RWPE1 (cell line): ENCODE measurements around the gene TMEM198.

ENCODE experiments used
- CTCF ChIA-PET: fragments of 350-600 bp; sonication (Branson Sonifier 250); formaldehyde crosslinking; extraction: SDS; loops from one replicate; lab custom pipeline; 2021; lab: Yijun Ruan, JAX
- POLR2A ChIA-PET: fragments of 400-600 bp; formaldehyde crosslinking; extraction: SDS; loops from one replicate; lab custom pipeline; 2020; ENCODE audit warnings: antibody characterized with exemption; ENCODE audit not compliant: low non-redundant PET; lab: Yijun Ruan, JAX
- DNase-seq: peaks from one replicate; pipeline ENCODE4 v3.0.0; 2012; ENCODE audit warnings: low spot score
- H3K27ac ChIP-seq: fragments of 450-650 bp; 2 replicates; pipeline ENCODE4 v1.5.1; 2017
- TF ChIP-seq, protein P1 (sequence below): fragments of 450-650 bp; conservative IDR thresholded peaks from 2 replicates; pipeline ENCODE4 v1.5.1; 2017; ENCODE audit warnings: low read depth, mild to moderate bottlenecking

The TMEM198 gene

GRCh38 chr2:219513787-219514186 lies 30.0 kb upstream of the TMEM198 start:
- TF ChIP-seq, protein P1, sequence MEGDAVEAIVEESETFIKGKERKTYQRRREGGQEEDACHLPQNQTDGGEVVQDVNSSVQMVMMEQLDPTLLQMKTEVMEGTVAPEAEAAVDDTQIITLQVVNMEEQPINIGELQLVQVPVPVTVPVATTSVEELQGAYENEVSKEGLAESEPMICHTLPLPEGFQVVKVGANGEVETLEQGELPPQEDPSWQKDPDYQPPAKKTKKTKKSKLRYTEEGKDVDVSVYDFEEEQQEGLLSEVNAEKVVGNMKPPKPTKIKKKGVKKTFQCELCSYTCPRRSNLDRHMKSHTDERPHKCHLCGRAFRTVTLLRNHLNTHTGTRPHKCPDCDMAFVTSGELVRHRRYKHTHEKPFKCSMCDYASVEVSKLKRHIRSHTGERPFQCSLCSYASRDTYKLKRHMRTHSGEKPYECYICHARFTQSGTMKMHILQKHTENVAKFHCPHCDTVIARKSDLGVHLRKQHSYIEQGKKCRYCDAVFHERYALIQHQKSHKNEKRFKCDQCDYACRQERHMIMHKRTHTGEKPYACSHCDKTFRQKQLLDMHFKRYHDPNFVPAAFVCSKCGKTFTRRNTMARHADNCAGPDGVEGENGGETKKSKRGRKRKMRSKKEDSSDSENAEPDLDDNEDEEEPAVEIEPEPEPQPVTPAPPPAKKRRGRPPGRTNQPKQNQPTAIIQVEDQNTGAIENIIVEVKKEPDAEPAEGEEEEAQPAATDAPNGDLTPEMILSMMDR, result no peak
- DNase-seq, result no peak
- ChIA-PET POLR2A (no interaction called here), CTCF (interaction anchor here (0.6 to 1.5 kb wide), 3 partner anchors 12 to 17 kb away, joined by 3 to 6 read pairs (median 3); no protein-coding TSS in a partner anchor)
- no peak overlapping the region for H3K27ac ChIP-seq

DNA sequence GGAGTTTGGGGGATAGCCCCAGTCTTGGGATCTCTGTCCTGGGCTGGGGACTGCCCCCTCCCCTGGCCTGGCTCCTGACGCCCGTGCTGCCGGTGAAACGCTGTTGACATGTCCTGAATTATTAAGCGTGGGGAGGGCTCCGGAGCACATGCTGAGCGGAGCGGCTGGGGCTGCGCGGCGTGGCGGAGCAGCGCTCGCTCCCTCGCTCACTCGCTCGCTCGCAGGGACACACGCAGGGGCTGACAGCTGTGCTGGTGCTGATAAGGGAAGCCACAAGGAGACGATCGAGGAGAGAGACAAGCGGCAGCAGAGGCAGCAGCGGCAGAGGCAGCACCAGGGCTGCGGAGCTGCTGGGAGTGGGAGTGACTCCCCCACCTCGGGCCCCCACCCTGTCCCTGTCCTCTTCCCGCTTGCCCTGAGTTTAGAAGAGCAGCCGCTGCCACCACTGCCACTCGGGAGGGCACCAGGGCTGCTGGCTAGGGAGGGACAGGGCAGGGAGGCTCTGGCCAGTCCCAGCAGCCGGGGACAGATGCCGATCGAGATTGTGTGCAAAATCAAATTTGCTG lies 29.5 kb upstream of the TMEM198 start, which contains the start of gene ASIC4:
TSS of gene ASIC4 (plus strand) at position 287 of the 566 bp plus-strand sequence. CDS start at position 530, 243 bp downstream.
- TF ChIP-seq, protein P1, result no peak
- CTCF ChIA-PET, result interaction anchor here (0.9 to 1.5 kb wide), 2 partner anchors 15 to 17 kb away, joined by 3 to 6 read pairs; no protein-coding TSS in a partner anchor
- no peak within 1 kb of the TSS for H3K27ac ChIP-seq
- POLR2A ChIA-PET, result interaction anchor here (0.6 kb wide), 1 partner anchor 46 kb away, joined by 3 read pairs; no protein-coding TSS in a partner anchor
- DNase-seq, result no peak

DNA sequence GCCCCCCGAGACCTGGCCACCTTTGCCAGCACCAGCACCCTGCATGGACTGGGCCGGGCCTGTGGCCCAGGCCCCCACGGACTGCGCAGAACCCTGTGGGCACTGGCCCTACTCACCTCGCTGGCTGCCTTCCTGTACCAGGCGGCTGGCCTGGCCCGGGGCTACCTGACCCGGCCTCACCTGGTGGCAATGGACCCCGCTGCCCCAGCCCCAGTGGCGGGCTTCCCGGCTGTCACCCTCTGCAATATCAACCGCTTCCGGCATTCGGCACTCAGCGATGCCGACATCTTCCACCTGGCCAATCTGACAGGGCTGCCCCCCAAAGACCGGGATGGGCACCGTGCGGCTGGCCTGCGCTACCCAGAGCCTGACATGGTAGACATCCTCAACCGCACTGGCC lies 29.0 kb upstream of the TMEM198 start:
- CTCF ChIA-PET, result no interaction called here
- TF ChIP-seq, protein P1, result no peak
- H3K27ac ChIP-seq, result no peak overlapping the region
- POLR2A ChIA-PET, result interaction anchor here (0.6 kb wide), 1 partner anchor 45 kb away, joined by 3 read pairs; no protein-coding TSS in a partner anchor
- no peak for DNase-seq

- CTCF ChIA-PET, result interaction anchor here (0.6 to 0.7 kb wide), 3 partner anchors 16 to 222 kb away, joined by 3 read pairs; no protein-coding TSS in a partner anchor
Observed at GRCh38 chr2:219515874-219516629, 27.8 kb upstream of the TMEM198 start.

GRCh38 chr2:219516888-219517287 lies 26.9 kb upstream of the TMEM198 start:
- CTCF ChIA-PET, result no interaction called here
- TF ChIP-seq, protein P1, result no peak
- POLR2A ChIA-PET, result no interaction called here
- no peak for DNase-seq
- no peak overlapping the region for H3K27ac ChIP-seq

More at GRCh38 chr2:219515874-219516629, 27.8 kb upstream of the TMEM198 start:
- no peak for DNase-seq
- POLR2A ChIA-PET, result no interaction called here
- TF ChIP-seq, protein P1, result no peak
- no peak overlapping the region for H3K27ac ChIP-seq

GRCh38 chr2:219517954-219518778 lies 25.7 kb upstream of the TMEM198 start:
- ChIA-PET CTCF (interaction anchor here (0.7 to 3.8 kb wide), 3 partner anchors 9 to 584 kb away, joined by 3 to 10 read pairs (median 4); no protein-coding TSS in a partner anchor), POLR2A (no interaction called here)
- no peak overlapping the region for H3K27ac ChIP-seq
- TF ChIP-seq, protein P1, result no peak
- no peak for DNase-seq
